BE2C (cell line): ENCODE data around the gene TTF2.
"Not testable (repeated sequence)": the region's sequence is repeated elsewhere in the genome, so short reads cannot be mapped to it uniquely, and the experiment has no call there.

Experiments
- DNase-seq: peaks from one replicate; pipeline ENCODE4 v3.0.0-alpha.2; 2020
- H3K27me3 ChIP-seq: fragments of 250-450 bp; sonication (Bioruptor Pico); 2 replicates; pipeline ENCODE4 v1.5.1; 2020; ENCODE audit warnings: mild to moderate bottlenecking
- H3K36me3 ChIP-seq: fragments of 250-450 bp; sonication (Bioruptor Pico); 2 replicates; pipeline ENCODE4 v1.5.1; 2020; ENCODE audit warnings: mild to moderate bottlenecking
- H3K4me1 ChIP-seq: fragments of 250-450 bp; sonication (Bioruptor Pico); 2 replicates; pipeline ENCODE4 v1.5.1; 2020
- H3K4me3 ChIP-seq: 2 replicates; pipeline ENCODE4 v1.5.1; 2011; ENCODE audit warnings: low read depth, low read length
- H3K9me3 ChIP-seq: fragments of 250-450 bp; sonication (Bioruptor Pico); 2 replicates; pipeline ENCODE4 v1.5.1; 2020
- CTCF ChIP-seq: IDR thresholded peaks from 2 replicates; pipeline ENCODE4 v1.5.1; 2012; ENCODE audit warnings: mild to moderate bottlenecking, low read depth, low read length

Gene TTF2

GRCh38 chr1:117094841-117095604 lies 34.9 kb downstream of the TTF2 start:
- no peaks in the 10 kb centered on the region for H3K27me3 ChIP-seq
- peaks cover 4% of the 10 kb centered on the region for H3K4me1 ChIP-seq
- TF ChIP-seq CTCF = no peak
- no peak for DNase-seq
- H3K9me3 ChIP-seq = no peaks in the 10 kb centered on the region
- H3K36me3 ChIP-seq = no peaks in the 10 kb centered on the region; the same call in 1 of the 2 replicates
- no peak overlapping the region for H3K4me3 ChIP-seq

- Histone ChIP-seq H3K4me1 (peaks cover 4% of the 10 kb centered on the region), H3K27me3 (no peaks in the 10 kb centered on the region), H3K4me3 (no peak overlapping the region), H3K36me3 (no peaks in the 10 kb centered on the region; the same call in none of the 2 replicates), H3K9me3 (no peaks in the 10 kb centered on the region)
- DNase-seq = no peak
- TF ChIP-seq CTCF = no peak
Observed at GRCh38 chr1:117096951-117097408, 36.9 kb downstream of the TTF2 start.

GRCh38 chr1:117097443-117097842 lies 37.3 kb downstream of the TTF2 start:
- H3K27me3 ChIP-seq = no peaks in the 10 kb centered on the region
- no peaks in the 10 kb centered on the region; the same call in none of the 2 replicates for H3K36me3 ChIP-seq
- no peak overlapping the region for H3K4me3 ChIP-seq
- no peak for DNase-seq
- peaks cover 4% of the 10 kb centered on the region for H3K4me1 ChIP-seq
- H3K9me3 ChIP-seq = no peaks in the 10 kb centered on the region
- TF ChIP-seq CTCF = no peak

- H3K36me3 ChIP-seq = no peaks in the 10 kb centered on the region; the same call in none of the 2 replicates
- H3K4me1 ChIP-seq = peaks cover 4% of the 10 kb centered on the region
- no peak overlapping the region for H3K4me3 ChIP-seq
- H3K27me3 ChIP-seq = no peaks in the 10 kb centered on the region
- H3K9me3 ChIP-seq = no peaks in the 10 kb centered on the region
- no peak for TF ChIP-seq CTCF
- DNase-seq = no peak
Observed at GRCh38 chr1:117098287-117098890, 38.3 kb downstream of the TTF2 start.

GRCh38 chr1:117101334-117101733 lies 41.2 kb downstream of the TTF2 start:
- TF ChIP-seq CTCF = no peak
- Histone ChIP-seq H3K27me3 (no peaks in the 10 kb centered on the region), H3K36me3 (no peaks in the 10 kb centered on the region; the same call in none of the 2 replicates), H3K9me3 (no peaks in the 10 kb centered on the region), H3K4me1 (peaks cover 4% of the 10 kb centered on the region), H3K4me3 (no peak overlapping the region)
- no peak for DNase-seq

GRCh38 chr1:117101858-117102257 lies 41.7 kb downstream of the TTF2 start:
- H3K4me1 ChIP-seq, H3K36me3 ChIP-seq, DNase-seq, H3K27me3 ChIP-seq, H3K9me3 ChIP-seq, H3K4me3 ChIP-seq: not testable (repeated sequence)
